Hematopoietic multipotent progenitor cell treated with erythropoietin and hydrocortisone succinate and interleukin-3 and kit ligand, for 8 days (in vitro differentiated cells): Measurements from ENCODE around the gene MCM10.
"Not testable (repeated sequence)": the region's sequence is repeated elsewhere in the genome, so short reads cannot be mapped to it uniquely, and the experiment has no call there.

ENCODE experiments used
- DNase-seq: peaks from one replicate; pipeline ENCODE4 v3.0.0-alpha.2; 2015

Gene MCM10

GRCh38 chr10:13160934-13161856, at the start of gene MCM10:
Gene MCM10, plus strand, starts transcription at chr10:13161558. Its CDS starts 2,645 bp downstream, at chr10:13164203.
- DNase-seq = peak; percentile 100

GRCh38 chr10:13113544-13113943, 47.8 kb upstream of the MCM10 start:
- DNase-seq = no peak

- DNase-seq = no peak
Measured at GRCh38 chr10:13115832-13116803, 45.2 kb upstream of the MCM10 start.

GRCh38 chr10:13117841-13118783, 43.2 kb upstream of the MCM10 start:
- peak; percentile 53 for DNase-seq

GRCh38 chr10:13118784-13119410, 42.5 kb upstream of the MCM10 start:
- DNase-seq = no peak

GRCh38 chr10:13120786-13121499, 40.4 kb upstream of the MCM10 start:
- no peak for DNase-seq

- no peak for DNase-seq
Measured at GRCh38 chr10:13121500-13121854, 39.9 kb upstream of the MCM10 start.

GRCh38 chr10:13136651-13137050, 24.7 kb upstream of the MCM10 start:
- no peak for DNase-seq

GRCh38 chr10:13139150-13139549, 22.2 kb upstream of the MCM10 start:
- DNase-seq = no peak

GRCh38 chr10:13139676-13140075, 21.7 kb upstream of the MCM10 start:
- DNase-seq = no peak

GRCh38 chr10:13140627-13141190, 20.6 kb upstream of the MCM10 start:
- peak; percentile 59 for DNase-seq

- DNase-seq = peak; percentile 78
Measured at GRCh38 chr10:13143766-13144165, 17.6 kb upstream of the MCM10 start.

GRCh38 chr10:13144814-13145213, 16.5 kb upstream of the MCM10 start:
- DNase-seq = no peak

- DNase-seq = peak; percentile 96
Measured at GRCh38 chr10:13146379-13146778, 15.0 kb upstream of the MCM10 start.

GRCh38 chr10:13147161-13147560, 14.2 kb upstream of the MCM10 start:
- peak; percentile 58 for DNase-seq

- no peak for DNase-seq
Measured at GRCh38 chr10:13152296-13152695, 9.1 kb upstream of the MCM10 start.

- DNase-seq = not testable (repeated sequence)
Measured at GRCh38 chr10:13155860-13156259, 5.5 kb upstream of the MCM10 start.

- no peak for DNase-seq
Measured at GRCh38 chr10:13158401-13158800, 3.0 kb upstream of the MCM10 start.

GRCh38 chr10:13161857-13162271, 506 bp downstream of the MCM10 start:
- DNase-seq = peak; percentile 43

- no peak for DNase-seq
Measured at GRCh38 chr10:13163859-13164258, 2.5 kb downstream of the MCM10 start.

- DNase-seq = peak; percentile 14
Measured at GRCh38 chr10:13165177-13165576, 3.8 kb downstream of the MCM10 start.
